ENCODE measurements around the gene ARHGEF26. TPM values are rescaled to one million over a fixed set of nuclear protein-coding genes. Genes with fewer than 3 reads are reported as not detected.

ARHGEF26 gene
- total RNA-seq, 2 experiments from 2014 or later: 0.08 TPM; not detected in 1

DNA sequence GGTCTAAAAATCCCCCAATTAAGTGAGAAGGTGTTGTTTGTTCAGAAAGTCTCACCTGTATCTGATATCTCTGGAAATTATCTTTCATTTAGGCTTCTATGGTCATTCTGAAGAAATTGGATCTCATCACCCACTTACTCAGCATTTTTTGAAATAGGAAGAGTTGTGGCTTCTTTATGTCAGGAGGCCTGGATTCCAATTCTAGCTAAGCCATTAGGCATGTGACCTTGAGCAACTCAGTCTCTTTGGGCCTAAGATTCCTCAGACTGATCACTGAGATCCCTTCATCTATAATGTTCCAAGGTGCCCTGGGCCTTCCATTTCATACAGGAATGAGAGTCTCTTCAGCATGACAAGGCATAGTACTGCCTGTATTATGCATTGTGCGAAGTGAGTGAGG lies 70.3 kb downstream of the ARHGEF26 start:
- TF ChIP-seq, protein P1, sequence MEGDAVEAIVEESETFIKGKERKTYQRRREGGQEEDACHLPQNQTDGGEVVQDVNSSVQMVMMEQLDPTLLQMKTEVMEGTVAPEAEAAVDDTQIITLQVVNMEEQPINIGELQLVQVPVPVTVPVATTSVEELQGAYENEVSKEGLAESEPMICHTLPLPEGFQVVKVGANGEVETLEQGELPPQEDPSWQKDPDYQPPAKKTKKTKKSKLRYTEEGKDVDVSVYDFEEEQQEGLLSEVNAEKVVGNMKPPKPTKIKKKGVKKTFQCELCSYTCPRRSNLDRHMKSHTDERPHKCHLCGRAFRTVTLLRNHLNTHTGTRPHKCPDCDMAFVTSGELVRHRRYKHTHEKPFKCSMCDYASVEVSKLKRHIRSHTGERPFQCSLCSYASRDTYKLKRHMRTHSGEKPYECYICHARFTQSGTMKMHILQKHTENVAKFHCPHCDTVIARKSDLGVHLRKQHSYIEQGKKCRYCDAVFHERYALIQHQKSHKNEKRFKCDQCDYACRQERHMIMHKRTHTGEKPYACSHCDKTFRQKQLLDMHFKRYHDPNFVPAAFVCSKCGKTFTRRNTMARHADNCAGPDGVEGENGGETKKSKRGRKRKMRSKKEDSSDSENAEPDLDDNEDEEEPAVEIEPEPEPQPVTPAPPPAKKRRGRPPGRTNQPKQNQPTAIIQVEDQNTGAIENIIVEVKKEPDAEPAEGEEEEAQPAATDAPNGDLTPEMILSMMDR (IDR thresholded peaks at IDR 0.05): no peak

GRCh38 chr3:154192225-154192624 lies 71.0 kb downstream of the ARHGEF26 start:
- intact Hi-C loops (cut with DNase I, micrococcal nuclease): no loop called here
- Mint-ChIP-seq H3K36me3 (ENCODE audit: low read depth) (no peaks in the 10 kb centered on the region), H3K4me3 (no peak overlapping the region), H3K27ac (no peak overlapping the region), H3K9me3 (no peaks in the 10 kb centered on the region), H3K27me3 (peaks cover 10% of the 10 kb centered on the region), H3K4me1 (ENCODE audit: low read depth) (no peaks in the 10 kb centered on the region)
- Histone ChIP-seq H3K4me3 (ENCODE audit: low read length) (no peak overlapping the region), H3K4me1 (ENCODE audit: insufficient read depth, low read length) (no peaks in the 10 kb centered on the region), H3K36me3 (ENCODE audit: insufficient read depth, low read length) (no peaks in the 10 kb centered on the region), H3K27ac (ENCODE audit: low read depth in 1 of 2, low read length in 2 of 2) (no peak overlapping the region), H3K27me3 (ENCODE audit: control insufficient read depth in 1 of 2, insufficient read depth in 2 of 2, low read length in 2 of 2) (peaks cover 0 to 5% of the 10 kb centered on the region in 2 experiments), H3K9me3 (ENCODE audit: control insufficient read depth in 1 of 2, insufficient read depth in 1 of 2, low read length in 2 of 2) (no peaks in the 10 kb centered on the region)
- ChIA-PET CTCF (no interaction called here), POLR2A (no interaction called here)
- ATAC-seq (ENCODE audit: poor library complexity) (no peak), DNase-seq (no peak)
- TF ChIP-seq, protein P1 (IDR thresholded peaks at IDR 0.05): no peak

More for the DNA sequence above, 70.3 kb downstream of the ARHGEF26 start:
- no peaks in the 10 kb centered on the region for H3K9me3 Mint-ChIP-seq
- Histone ChIP-seq H3K9me3 (ENCODE audit: control insufficient read depth in 1 of 2, insufficient read depth in 1 of 2, low read length in 2 of 2) (no peaks in the 10 kb centered on the region), H3K27me3 (ENCODE audit: control insufficient read depth in 1 of 2, insufficient read depth in 2 of 2, low read length in 2 of 2) (peaks cover 0 to 5% of the 10 kb centered on the region in 2 experiments), H3K36me3 (ENCODE audit: insufficient read depth, low read length) (no peaks in the 10 kb centered on the region), H3K27ac (ENCODE audit: low read depth in 1 of 2, low read length in 2 of 2) (no peak overlapping the region), H3K4me3 (ENCODE audit: low read length) (no peak overlapping the region), H3K4me1 (ENCODE audit: insufficient read depth, low read length) (no peaks in the 10 kb centered on the region)
- DNase-seq (no peak), ATAC-seq (ENCODE audit: poor library complexity) (no peak)
- CTCF ChIA-PET: no interaction called here
- POLR2A ChIA-PET: no interaction called here
- no peak overlapping the region for H3K27ac Mint-ChIP-seq
- H3K4me3 Mint-ChIP-seq: no peak overlapping the region
- peaks cover 10% of the 10 kb centered on the region for H3K27me3 Mint-ChIP-seq
- H3K4me1 Mint-ChIP-seq (ENCODE audit: low read depth): no peaks in the 10 kb centered on the region
- no peaks in the 10 kb centered on the region for H3K36me3 Mint-ChIP-seq (ENCODE audit: low read depth)
- intact Hi-C loops (cut with DNase I, micrococcal nuclease): no loop called here

- POLR2A ChIA-PET: interaction anchor here (0.7 kb wide), 1 partner anchor 440 kb away, joined by 3 read pairs; no protein-coding TSS in a partner anchor
- H3K27me3 Mint-ChIP-seq: peaks cover 10% of the 10 kb centered on the region
- H3K4me3 Mint-ChIP-seq: no peak overlapping the region
- Histone ChIP-seq H3K4me3 (ENCODE audit: low read length) (no peak overlapping the region), H3K27me3 (ENCODE audit: control insufficient read depth in 1 of 2, insufficient read depth in 2 of 2, low read length in 2 of 2) (peaks cover 0 to 5% of the 10 kb centered on the region in 2 experiments), H3K4me1 (ENCODE audit: insufficient read depth, low read length) (no peaks in the 10 kb centered on the region), H3K27ac (ENCODE audit: low read depth in 1 of 2, low read length in 2 of 2) (no peak overlapping the region), H3K9me3 (ENCODE audit: control insufficient read depth in 1 of 2, insufficient read depth in 1 of 2, low read length in 2 of 2) (no peaks in the 10 kb centered on the region), H3K36me3 (ENCODE audit: insufficient read depth, low read length) (no peaks in the 10 kb centered on the region)
- H3K9me3 Mint-ChIP-seq: no peaks in the 10 kb centered on the region
- no peak overlapping the region for H3K27ac Mint-ChIP-seq
- no peaks in the 10 kb centered on the region for H3K36me3 Mint-ChIP-seq (ENCODE audit: low read depth)
- DNase-seq (no peak), ATAC-seq (ENCODE audit: poor library complexity) (no peak)
- no peaks in the 10 kb centered on the region for H3K4me1 Mint-ChIP-seq (ENCODE audit: low read depth)
- intact Hi-C loops (cut with DNase I, micrococcal nuclease): no loop called here
- TF ChIP-seq, protein P1 (IDR thresholded peaks at IDR 0.05): no peak
- CTCF ChIA-PET: no interaction called here
Observed at GRCh38 chr3:154193000-154193615, 71.9 kb downstream of the ARHGEF26 start.

Measured in CD4-positive, alpha-beta T cell (primary cell).